Ishikawa (cell line): ENCODE measurements around the gene FMNL1.

Source experiments
- CEBPB ChIP-seq: IDR thresholded peaks from 2 replicates; pipeline ENCODE4 v1.6.1; 2012
- CREB1 ChIP-seq: IDR thresholded peaks from 2 replicates; pipeline ENCODE4 v1.6.1; 2012; ENCODE audit warnings: low read depth
- EGR1 ChIP-seq: IDR thresholded peaks from 2 replicates; pipeline ENCODE4 v1.6.1; 2012
- EP300 ChIP-seq: IDR thresholded peaks from 2 replicates; pipeline ENCODE4 v1.6.1; 2012; ENCODE audit warnings: borderline replicate concordance
- FOXM1 ChIP-seq: IDR thresholded peaks from 2 replicates; pipeline ENCODE4 v1.6.1; 2012; ENCODE audit warnings: low read depth, borderline replicate concordance
- MAX ChIP-seq: IDR thresholded peaks from 2 replicates; pipeline ENCODE4 v1.6.1; 2012
- NFIC ChIP-seq: IDR thresholded peaks from 2 replicates; pipeline ENCODE4 v1.6.1; 2012
- RAD21 ChIP-seq: IDR thresholded peaks from 2 replicates; pipeline ENCODE4 v1.6.1; 2012; ENCODE audit warnings: low read depth
- REST ChIP-seq: IDR thresholded peaks from 2 replicates; pipeline ENCODE4 v1.6.1; 2012; ENCODE audit warnings: low read depth, mild to moderate bottlenecking
- TAF1 ChIP-seq: IDR thresholded peaks from 2 replicates; pipeline ENCODE4 v1.6.1; 2012; ENCODE audit warnings: low read depth, mild to moderate bottlenecking
- TEAD4 ChIP-seq: IDR thresholded peaks from 2 replicates; pipeline ENCODE4 v1.6.1; 2012
- USF1 ChIP-seq: IDR thresholded peaks from 2 replicates; pipeline ENCODE4 v1.6.1; 2012
- YY1 ChIP-seq: IDR thresholded peaks from 2 replicates; pipeline ENCODE4 v1.6.1; 2012; ENCODE audit warnings: low read depth
- ZBTB7A ChIP-seq: IDR thresholded peaks from 2 replicates; pipeline ENCODE4 v1.6.1; 2012; ENCODE audit warnings: low read depth

GRCh38 chr17:45238155-45238774, 16.6 kb downstream of the FMNL1 start:
- TF ChIP-seq RAD21 (no peak), MAX (no peak), TAF1 (no peak), FOXM1 (no peak), EGR1 (no peak), YY1 (no peak), CREB1 (no peak), EP300 (no peak), TEAD4 (no peak), ZBTB7A (no peak), REST (no peak), NFIC (no peak), CEBPB (no peak), USF1 (no peak)
